Measurements from ENCODE around the gene UGT1A6. TPM values are rescaled to one million over a fixed set of nuclear protein-coding genes. Genes with fewer than 3 reads are reported as not detected.
"Not testable (repeated sequence)": the region's sequence is repeated elsewhere in the genome, so short reads cannot be mapped to it uniquely, and the experiment has no call there.

Gene UGT1A6
- total RNA-seq, 1 donor from 2014 or later: not detected

DNA sequence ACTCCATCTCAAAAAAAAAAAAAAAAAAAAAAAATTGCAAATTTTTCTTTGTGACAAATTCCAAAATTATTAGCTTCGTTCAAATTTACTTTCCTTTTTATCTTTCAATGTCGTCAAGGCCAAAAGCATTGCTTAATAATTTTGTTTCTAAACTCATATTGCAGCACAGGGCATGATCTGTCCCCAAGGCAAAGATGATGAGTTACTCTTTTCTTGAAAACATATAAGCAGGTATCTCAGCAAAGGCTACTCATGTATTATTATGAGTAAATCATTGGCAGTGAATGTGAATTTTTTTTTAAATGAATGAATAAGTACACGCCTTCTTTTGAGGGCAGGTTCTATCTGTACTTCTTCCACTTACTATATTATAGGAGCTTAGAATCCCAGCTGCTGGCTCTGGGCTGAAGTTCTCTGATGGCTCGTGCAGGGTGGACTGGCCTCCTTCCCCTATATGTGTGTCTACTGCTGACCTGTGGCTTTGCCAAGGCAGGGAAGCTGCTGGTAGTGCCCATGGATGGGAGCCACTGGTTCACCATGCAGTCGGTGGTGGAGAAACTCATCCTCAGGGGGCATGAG lies 11.1 kb upstream of the UGT1A6 start, which contains the start of gene UGT1A7:
UGT1A7 (plus strand) TSS at position 381 of the 579 bp plus-strand sequence; CDS start at position 418, 37 bp downstream.
- intact Hi-C loops (cut with DNase I): no loop called here
- DNase-seq (ENCODE audit: low spot score): no peak

DNA sequence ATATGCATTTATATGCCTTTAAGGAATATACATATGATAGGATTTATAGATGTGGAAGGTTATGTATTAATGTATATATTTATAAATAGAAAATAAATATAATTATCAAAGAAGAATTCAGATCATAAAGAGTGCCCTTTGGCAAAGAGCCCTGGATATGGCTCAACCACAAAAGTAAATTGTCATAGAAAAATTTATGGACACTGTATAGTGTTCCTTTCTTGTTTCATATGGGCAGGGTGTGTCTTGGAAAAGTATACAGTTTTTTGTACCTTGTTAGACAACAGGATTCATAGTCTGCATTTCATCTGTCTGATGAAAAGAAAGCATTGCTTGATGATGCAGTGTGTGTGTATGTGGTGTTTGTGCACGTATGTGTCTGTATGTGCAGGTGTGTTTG lies 8.1 kb upstream of the UGT1A6 start:
- intact Hi-C loops (cut with DNase I): no loop called here

DNA sequence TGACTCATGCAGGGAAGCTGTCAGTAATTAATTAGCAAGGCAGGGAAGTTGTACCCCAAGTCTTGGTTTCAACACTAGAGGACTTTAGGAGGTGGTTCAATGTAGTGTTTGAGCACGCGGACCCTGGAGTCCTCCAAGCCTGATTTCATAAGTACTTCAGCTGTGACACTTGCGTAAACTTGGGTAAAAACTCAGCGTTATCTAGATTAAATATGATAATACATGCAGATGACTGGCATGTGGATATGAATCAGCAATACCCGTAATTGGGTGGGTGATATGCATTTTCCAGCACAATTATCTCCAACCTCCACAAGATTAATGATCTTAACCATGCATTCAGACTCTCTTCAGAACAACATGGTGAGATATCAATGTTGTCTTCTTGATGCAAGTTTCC lies 5.8 kb upstream of the UGT1A6 start:
- DNase-seq (ENCODE audit: low spot score): no peak
- intact Hi-C loops (cut with DNase I): no loop called here

More for the DNA sequence above, 8.1 kb upstream of the UGT1A6 start:
- DNase-seq (ENCODE audit: low spot score): no peak

DNA sequence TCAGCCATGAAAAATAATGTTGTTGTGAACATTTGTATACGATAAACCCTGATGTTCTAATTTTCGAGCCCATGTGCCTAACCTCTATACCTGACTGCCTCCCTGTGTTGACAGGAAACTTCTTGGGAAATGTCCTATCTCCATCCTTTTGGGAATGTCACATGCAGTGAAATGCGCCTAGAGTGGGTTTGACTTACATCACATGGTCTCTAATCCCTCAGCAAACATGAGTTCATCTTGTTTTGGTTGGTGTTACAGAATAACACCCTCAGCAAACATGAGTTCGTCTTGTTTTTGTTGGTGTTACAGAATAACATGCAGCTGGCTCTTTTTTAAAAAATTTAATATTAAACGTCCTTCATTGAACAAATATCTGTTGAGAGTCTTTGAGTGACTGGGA lies 4.3 kb upstream of the UGT1A6 start:
- no peak for DNase-seq (ENCODE audit: low spot score)
- intact Hi-C loops (cut with DNase I): no loop called here

DNA sequence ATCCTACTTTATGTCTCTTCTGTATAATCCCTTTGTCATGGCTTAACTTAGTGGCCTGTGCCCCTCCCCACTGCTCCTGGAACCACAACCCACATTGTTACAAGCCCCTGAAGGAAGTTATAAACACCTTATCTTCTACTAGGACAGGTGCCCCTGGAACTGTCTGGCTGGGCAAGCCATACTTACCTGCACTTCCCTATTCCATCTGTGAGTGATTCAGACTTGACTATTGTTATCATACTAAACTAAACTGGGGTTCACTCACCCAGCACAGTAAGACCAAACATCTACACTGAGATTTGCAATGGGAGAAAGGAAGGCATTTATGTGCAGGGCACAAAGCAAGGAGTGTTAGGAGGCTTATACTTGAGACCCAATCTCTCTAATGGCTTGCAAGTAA lies 3.7 kb upstream of the UGT1A6 start:
- intact Hi-C loops (cut with DNase I): no loop called here
- DNase-seq (ENCODE audit: low spot score): no peak

DNA sequence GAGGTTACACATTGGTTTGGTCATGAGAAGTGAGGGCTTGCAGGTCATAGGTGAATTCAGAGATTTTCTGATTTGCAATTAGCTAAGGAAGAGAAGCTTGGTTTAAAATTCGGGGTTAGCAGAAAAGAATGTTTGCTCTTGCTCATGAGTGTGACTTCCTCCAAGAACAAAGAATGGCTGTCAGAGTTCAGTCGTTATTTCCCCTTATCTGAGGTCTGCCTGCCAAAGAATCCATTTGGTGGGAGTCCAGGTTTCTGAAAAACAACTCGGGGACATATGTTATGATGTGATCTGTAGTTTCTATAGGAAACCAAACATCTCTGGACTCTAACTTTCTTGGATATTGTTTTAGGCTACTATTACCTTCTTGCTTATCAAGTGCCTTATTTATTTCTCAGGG lies 3.2 kb upstream of the UGT1A6 start:
- intact Hi-C loops (cut with DNase I): no loop called here
- no peak for DNase-seq (ENCODE audit: low spot score)

DNA sequence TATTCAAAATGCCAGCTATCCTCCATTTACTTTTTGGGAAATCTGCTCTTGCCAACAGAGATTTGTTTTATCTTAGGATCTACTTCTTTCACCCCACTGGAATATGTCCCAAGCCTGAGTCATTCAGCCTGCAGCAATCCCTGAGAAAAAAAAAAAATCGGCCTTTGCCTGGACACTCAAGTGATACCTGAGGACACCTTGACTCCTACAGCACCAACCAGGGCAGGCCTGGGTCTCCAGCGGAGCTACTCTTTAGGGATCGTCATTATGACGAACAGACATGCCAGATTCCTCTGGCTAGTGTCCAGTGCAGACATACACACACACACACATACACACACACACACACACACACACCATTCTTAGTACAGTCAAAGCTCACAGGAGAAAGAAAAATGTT lies 2.2 kb upstream of the UGT1A6 start:
- no peak for DNase-seq (ENCODE audit: low spot score)
- intact Hi-C loops (cut with DNase I): no loop called here

DNA sequence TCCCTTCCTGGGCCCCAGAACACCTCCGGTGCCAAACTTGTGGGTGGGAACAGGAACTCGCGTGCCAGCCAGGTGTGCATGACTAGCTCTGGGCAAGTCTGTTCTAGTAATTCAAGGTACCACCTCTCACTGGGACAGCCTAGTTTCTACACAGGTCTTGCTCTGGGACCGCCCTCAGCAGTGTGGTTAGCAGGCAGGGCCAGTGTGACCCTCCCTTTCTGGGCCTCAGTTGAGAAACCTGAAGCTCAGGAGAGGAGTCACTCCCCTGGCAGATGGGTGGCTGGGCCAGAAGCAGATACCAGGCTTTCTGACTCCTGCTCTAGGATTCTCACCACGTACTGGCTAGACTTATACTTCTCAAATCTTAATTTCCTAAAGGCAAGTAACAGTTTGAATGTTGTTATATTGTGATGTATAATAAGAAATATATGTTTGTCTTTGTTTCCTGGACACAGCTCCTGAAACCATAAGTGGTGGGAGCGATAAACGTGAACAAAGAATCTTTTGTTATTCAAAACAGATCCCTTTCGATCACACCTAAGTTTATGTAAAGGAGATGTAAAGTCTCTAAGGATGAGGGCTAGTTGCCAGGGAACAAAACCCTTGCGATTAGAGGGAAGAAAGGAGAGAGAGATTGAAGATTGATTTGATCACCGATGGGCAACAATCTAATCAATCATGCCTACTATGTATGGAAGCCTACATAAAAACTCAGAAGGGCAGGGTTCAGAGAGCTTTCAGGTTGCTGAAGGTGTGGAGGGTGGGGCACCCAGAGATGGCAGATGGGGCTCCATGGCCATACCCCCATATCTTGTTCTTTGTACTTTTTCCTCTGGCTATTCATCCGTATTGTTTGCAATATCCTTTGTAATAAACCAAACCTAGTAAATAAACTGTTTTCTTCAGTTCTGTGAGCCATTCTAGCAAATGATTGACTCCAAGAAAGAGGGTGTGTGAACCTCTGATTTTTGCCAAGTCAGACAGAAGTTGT lies 952 bp upstream of the UGT1A6 start:
- intact Hi-C loops (cut with DNase I): no loop called here
- no peak for DNase-seq (ENCODE audit: low spot score)

DNA sequence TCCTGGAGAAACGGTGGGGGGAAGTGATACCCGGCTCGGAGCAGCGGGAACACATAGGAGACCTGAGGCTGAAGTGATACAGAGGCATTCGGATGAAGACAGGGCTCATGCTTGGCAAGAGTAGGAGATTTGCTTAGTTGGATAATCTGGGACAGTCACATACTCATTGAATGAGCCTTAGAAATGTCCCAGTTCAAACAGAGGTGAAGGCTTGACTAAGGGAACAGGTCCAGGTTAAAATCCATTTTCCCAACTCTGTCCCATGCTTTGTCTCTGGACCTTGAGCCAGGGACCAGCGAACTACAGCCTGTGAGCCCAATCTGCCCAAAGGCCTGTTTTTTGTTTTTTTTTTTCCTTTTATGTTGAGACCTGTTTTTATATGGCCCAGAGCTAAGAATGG lies 1.3 kb downstream of the UGT1A6 start:
- intact Hi-C loops (cut with DNase I): no loop called here
- no peak for DNase-seq (ENCODE audit: low spot score)

DNA sequence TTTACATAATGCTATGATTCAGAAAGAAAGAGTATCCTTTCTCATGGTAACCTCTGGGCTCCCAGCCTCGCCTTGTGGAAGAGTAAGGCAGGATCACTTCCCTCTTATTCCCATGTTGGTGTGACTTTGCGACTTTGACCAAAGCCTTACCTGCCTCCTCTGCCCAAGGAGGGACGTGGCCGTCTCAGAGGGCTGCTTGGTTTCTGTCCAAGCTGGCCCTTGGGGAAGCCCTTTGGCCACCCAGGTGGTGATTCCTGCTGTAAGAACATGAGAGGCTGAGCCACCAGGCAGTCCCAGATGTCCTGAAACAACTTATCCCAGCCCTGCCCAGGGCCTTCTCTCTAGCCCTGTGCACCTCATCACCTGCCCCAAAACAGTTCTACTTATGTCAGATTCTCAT lies 6.0 kb downstream of the UGT1A6 start:
- DNase-seq (ENCODE audit: low spot score): no peak
- intact Hi-C loops (cut with DNase I): no loop called here

DNA sequence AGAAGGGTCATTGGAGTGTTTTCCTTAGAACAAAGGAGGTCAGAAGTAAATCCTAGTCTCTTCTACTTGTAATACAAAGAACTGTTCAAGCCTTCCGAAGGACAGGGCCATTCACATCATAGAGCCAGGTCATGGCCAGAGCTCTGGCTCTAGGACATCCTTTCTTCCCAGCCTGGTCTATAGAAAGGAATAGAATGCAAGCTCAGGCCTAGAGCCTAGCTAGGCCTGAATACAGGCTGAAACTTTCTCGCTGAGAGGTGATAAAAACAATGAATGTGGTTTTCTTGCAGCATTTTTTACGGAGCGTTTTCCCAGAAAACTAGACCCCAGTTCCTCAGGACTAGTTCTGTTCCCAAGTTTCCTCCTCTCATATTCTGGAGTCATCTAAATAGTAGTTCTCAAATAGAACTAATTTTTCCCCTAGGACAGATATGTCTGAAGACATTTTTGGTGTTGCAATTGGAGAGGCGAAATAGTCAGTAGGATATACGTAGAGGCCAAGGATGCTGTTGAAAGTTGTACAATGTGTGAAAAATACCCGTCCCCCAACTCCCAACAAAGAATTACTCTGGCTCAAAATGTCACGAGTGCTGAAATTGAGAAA lies 6.8 kb downstream of the UGT1A6 start:
- intact Hi-C loops (cut with DNase I): no loop called here
- no peak for DNase-seq (ENCODE audit: low spot score)

DNA sequence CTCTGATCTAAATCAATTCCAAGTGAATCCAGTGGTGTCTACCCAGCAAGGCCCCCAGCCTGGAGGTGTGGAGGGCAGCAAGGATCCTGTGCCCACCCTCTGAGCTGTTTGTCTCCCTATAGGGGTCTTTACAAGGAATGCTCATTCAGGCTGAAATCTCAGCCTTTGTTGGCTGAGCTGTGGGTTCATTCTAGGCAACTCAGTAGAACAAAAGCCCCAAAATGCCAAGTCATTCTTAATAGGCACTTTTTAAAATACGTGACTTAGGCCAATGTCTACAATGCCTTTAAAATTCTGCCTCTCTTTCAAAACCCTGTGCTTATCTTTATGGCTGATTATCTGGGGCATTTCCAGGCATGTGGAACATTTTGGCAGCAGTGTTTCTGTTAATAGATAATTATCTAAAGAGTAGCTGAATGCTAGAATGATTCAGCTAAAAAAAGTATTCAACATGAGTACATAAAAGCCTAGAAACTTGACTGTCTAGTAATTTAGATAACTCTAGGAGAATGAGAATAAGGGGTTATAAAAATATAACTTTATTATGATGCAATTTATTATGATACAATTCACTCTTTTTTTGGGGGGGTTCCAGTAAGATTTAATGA lies 7.4 kb downstream of the UGT1A6 start:
- DNase-seq (ENCODE audit: low spot score): no peak
- intact Hi-C loops (cut with DNase I): no loop called here

DNA sequence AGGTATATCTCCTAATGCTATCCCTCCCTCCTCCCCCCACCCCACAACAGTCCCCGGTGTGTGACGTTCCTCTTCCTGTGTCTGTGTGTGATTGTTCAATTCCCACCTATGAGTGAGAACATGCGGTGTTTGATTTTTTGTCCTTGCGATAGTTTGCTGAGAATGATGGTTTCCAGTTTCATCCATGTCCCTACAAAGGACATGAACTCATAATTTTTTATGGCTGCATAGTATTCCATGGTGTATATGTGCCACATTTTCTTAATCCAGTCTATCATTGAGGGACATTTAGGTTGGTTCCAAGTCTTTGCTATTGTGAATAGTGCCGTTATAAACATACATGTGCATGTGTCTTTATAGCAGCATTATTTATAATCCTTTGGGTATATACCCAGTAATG lies 8.2 kb downstream of the UGT1A6 start:
- intact Hi-C loops (cut with DNase I): not testable (repeated sequence)

DNA sequence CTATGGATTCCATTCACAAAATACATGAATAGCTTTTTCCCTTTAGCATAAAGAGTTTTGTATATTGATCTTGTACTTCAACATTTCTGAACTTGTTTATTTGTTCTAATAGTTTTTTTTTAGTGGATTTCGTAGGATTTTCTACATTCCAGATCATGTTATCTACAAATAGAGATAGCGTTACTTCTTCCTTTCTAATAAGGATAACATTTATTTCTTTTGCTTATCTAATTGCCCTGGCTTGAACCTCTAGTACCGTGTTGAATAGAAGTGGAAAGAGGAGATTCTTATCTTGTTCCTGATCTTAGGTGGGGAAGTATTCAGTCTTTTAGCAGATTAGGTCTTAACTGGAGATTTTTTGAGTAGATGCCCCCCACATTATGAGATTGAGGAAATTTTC lies 9.5 kb downstream of the UGT1A6 start:
- DNase-seq (ENCODE audit: low spot score): no peak
- intact Hi-C loops (cut with DNase I): no loop called here

More for the DNA sequence above, 8.2 kb downstream of the UGT1A6 start:
- not testable (repeated sequence) for DNase-seq (ENCODE audit: low spot score)

DNA sequence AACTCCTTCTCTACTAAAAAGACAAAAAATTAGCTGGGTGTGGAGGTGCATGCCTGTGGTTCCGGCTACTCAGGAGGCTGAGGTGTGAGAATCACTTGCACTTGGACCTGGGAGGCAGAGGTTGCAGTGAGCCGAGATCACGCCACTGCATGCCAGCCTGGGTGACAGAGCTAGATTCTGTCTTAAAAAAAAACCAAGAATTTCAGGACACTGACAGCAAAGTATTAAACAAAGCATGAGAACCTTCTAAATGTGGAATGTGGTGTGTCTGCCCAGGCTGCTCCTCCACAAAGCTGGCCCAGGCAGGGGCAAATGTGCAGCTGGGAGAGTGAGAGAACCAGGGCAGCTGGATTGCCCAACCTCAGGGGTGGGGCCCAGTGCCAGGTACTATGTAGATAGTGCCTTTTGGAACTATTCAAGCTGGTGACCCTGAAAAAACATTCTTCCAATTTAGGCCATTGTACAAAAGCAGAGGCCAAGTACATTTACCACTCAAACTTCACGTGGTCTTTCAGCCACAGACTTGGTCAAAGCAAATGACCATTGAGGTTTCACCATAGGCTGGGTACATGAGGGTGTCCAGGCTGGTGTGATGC lies 13.3 kb downstream of the UGT1A6 start:
- no peak for DNase-seq (ENCODE audit: low spot score)

DNA sequence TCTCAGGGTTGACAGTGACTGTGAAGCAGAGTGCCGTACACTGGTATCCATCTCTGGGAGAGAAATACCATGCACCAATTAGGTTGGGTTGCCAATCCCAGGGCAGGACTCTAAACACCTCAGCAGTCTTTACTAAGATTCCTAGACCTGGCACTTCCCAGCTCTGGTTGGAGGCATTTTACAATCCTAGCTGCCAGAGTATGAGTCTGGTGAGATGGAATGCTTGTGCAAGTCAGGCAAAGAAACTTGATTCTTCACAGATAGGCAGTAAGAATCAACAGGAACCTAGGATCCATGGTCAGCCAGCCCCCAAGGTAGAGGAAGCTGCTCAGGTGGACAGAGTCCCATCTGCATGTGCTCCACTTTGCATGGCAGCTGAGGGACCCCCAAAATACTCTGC lies 14.0 kb downstream of the UGT1A6 start:
- DNase-seq (ENCODE audit: low spot score): no peak
- intact Hi-C loops (cut with DNase I): no loop called here

More for the DNA sequence above, 13.3 kb downstream of the UGT1A6 start:
- intact Hi-C loops (cut with DNase I): no loop called here

DNA sequence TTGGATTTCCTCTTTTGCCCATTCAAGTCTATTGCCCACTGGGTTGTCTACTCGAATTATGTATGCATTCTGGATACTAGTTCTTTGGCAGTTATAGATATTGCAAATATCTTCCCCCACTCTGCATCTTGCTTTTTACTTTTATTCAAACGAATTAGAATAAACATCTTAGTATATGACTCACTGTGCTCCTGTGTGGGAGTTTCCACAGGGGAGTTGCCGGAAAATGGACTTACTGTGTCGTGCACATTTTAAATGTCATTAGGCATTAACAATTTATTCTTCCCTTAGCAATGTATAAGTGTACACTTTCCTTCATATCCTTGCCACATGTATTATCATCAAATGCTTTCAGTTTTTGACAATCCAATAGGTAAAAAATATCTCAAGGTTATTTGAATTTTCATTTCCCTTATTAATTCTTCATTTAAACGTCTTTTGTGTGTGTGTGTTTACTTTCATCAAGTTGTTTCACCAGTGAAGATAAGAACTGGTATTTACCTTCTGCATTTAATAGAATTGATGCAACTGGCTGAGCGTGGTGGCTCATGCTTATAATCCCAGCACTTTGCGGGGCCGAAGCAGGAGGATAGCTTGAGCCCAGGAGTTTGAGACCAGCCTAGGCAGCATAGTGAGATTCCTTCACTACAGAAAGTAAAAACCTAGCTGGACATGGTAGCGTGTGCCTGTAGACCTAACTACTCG lies 15.4 kb downstream of the UGT1A6 start:
- no peak for DNase-seq (ENCODE audit: low spot score)
- intact Hi-C loops (cut with DNase I): no loop called here

DNA sequence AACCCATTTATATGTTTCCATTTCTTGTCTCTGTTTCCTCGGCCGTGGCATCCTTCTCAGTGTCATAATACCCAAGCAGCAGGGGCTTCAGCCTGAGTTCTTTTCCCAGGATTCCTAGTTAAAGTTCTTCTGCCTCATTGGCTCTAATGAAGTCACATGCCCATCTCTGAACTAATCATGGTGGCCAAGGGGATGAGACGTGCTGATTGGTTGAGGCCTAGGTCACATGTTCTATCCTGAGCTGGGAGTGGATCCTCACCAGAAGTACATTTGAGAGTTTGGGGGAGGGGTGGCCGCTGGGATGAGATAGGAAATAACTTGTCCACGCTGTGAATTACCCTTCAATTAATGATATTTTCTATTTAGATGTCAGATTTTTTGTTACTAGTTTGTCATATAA lies 16.3 kb downstream of the UGT1A6 start:
- DNase-seq (ENCODE audit: low spot score): no peak
- intact Hi-C loops (cut with DNase I): no loop called here

DNA sequence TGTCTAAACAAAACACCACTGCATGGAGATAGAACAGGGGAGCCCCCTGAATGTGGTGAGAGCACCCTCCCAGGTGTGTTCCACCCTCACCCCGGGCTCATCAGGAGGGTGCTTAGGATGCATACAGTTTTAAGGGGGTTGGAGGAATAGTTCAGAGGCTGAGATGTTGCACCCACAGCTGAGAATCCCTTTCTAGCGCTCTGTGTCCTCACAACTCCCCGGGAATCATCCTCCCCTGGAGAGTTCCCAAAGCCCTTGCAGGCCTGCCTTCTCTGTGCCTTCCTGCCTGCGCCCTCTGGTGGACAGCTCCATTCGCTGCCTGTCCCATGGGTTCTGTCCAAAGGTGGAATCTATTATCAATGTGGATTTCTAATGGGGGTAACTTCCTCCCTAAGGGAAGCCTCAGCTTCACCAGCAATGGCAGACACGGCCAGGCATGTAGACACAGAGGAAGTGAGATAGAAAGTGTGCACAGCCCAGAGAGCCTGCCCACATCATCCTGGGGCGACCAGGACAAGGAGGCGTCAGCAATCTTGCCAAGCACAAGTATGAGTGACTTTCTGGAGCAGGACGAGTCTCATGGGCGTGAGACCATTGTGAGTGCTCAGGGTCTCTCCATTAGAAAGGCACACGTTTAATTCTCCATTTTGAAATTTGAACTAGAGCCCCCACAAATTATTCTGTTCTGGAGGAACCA lies 18.8 kb downstream of the UGT1A6 start:
- intact Hi-C loops (cut with DNase I): no loop called here
- DNase-seq (ENCODE audit: low spot score): peak; percentile 79
